IMR-90 (cell line): Measurements from ENCODE around the gene ZNF761.
"Not testable (repeated sequence)": the region's sequence is repeated elsewhere in the genome, so short reads cannot be mapped to it uniquely, and the experiment has no call there.

Source experiments
- BHLHE40 ChIP-seq: fragments of 150-350 bp; IDR thresholded peaks from 2 replicates; pipeline ENCODE4 v1.6.1; 2016; ENCODE audit warnings: mild to moderate bottlenecking, low read depth, low read length
- CEBPB ChIP-seq: IDR thresholded peaks from 2 replicates; pipeline ENCODE4 v1.6.1; 2012; ENCODE audit warnings: low read depth, low read length, improper control_type of control experiment
- CHD1 ChIP-seq: IDR thresholded peaks from 2 replicates; pipeline ENCODE4 v1.6.1; 2012; ENCODE audit warnings: low read depth, low read length, improper control_type of control experiment
- FOS ChIP-seq: fragments of 150-350 bp; IDR thresholded peaks from 2 replicates; pipeline ENCODE4 v1.6.1; 2016; ENCODE audit warnings: low read depth, low read length
- MAFK ChIP-seq: IDR thresholded peaks from 2 replicates; pipeline ENCODE4 v1.6.1; 2012; ENCODE audit warnings: low read depth, low read length, improper control_type of control experiment
- MAZ ChIP-seq: IDR thresholded peaks from 2 replicates; pipeline ENCODE4 v1.6.1; 2012; ENCODE audit warnings: low read depth, mild to moderate bottlenecking, low read length, improper control_type of control experiment, moderate library complexity, borderline replicate concordance
- NFE2L2 ChIP-seq: fragments of 150-350 bp; IDR thresholded peaks from 2 replicates; pipeline ENCODE4 v1.6.1; 2016; ENCODE audit warnings: low read depth, mild to moderate bottlenecking, low read length
- POLR2A ChIP-seq: IDR thresholded peaks from 2 replicates; pipeline ENCODE4 v1.6.1; 2012; ENCODE audit warnings: mild to moderate bottlenecking, low read depth, low read length
- RAD21 ChIP-seq: IDR thresholded peaks from 2 replicates; pipeline ENCODE4 v1.6.1; 2012; ENCODE audit warnings: low read length, improper control_type of control experiment
- RFX5 ChIP-seq: IDR thresholded peaks from 2 replicates; pipeline ENCODE4 v1.8.0; 2012; ENCODE audit warnings: low read depth, mild to moderate bottlenecking, low read length, moderate library complexity
- SMC3 ChIP-seq: fragments of 150-350 bp; IDR thresholded peaks from 2 replicates; pipeline ENCODE4 v1.6.1; 2016; ENCODE audit warnings: low read depth, mild to moderate bottlenecking, antibody characterized with exemption, low read length, moderate library complexity
- TF ChIP-seq, protein P1 (sequence below): conservative IDR thresholded peaks from 2 replicates; pipeline ENCODE4 v1.5.1; 2012; ENCODE audit warnings: mild to moderate bottlenecking, low read depth, low read length, improper control_type of control experiment
- TF ChIP-seq, protein P2 (sequence below): fragments of 150-350 bp; IDR thresholded peaks from 2 replicates; pipeline ENCODE4 v1.6.1; 2017; ENCODE audit warnings: mild to moderate bottlenecking, antibody characterized with exemption, low read length, low read depth

DNA sequence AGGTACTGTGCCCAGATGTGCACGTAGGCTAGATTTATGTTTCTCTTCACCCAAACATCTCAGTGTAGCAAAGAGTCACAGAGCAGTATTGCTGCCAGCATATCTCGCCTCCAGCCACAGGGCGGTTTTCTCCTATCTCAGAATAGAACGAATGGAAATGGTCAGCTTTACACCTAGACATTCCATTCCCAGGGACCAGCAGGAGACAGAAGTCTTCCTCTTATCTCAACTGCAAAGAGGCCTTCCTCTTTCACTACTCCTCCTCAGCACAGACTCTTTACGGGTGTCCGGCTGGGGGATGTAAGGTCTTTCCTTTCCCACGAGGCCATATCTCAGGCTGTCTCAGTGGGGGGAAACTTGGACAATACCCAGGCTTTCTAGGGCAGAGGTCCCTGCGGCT lies 36.8 kb downstream of the ZNF761 start:
- TF ChIP-seq, protein P1, sequence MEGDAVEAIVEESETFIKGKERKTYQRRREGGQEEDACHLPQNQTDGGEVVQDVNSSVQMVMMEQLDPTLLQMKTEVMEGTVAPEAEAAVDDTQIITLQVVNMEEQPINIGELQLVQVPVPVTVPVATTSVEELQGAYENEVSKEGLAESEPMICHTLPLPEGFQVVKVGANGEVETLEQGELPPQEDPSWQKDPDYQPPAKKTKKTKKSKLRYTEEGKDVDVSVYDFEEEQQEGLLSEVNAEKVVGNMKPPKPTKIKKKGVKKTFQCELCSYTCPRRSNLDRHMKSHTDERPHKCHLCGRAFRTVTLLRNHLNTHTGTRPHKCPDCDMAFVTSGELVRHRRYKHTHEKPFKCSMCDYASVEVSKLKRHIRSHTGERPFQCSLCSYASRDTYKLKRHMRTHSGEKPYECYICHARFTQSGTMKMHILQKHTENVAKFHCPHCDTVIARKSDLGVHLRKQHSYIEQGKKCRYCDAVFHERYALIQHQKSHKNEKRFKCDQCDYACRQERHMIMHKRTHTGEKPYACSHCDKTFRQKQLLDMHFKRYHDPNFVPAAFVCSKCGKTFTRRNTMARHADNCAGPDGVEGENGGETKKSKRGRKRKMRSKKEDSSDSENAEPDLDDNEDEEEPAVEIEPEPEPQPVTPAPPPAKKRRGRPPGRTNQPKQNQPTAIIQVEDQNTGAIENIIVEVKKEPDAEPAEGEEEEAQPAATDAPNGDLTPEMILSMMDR, result not testable (repeated sequence)
- TF ChIP-seq POLR2A, CEBPB, RAD21, RFX5, MAZ, MAFK, SMC3, CHD1, BHLHE40, FOS, NFE2L2: not testable (repeated sequence)
- TF ChIP-seq, protein P2, sequence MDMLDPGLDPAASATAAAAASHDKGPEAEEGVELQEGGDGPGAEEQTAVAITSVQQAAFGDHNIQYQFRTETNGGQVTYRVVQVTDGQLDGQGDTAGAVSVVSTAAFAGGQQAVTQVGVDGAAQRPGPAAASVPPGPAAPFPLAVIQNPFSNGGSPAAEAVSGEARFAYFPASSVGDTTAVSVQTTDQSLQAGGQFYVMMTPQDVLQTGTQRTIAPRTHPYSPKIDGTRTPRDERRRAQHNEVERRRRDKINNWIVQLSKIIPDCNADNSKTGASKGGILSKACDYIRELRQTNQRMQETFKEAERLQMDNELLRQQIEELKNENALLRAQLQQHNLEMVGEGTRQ, result not testable (repeated sequence)
